ENCODE measurements around the gene MYLK.

- TF ChIP-seq EP300 (IDR thresholded peaks at IDR 0.05) (no peak), POLR2A (IDR thresholded peaks at IDR 0.05) (no peak)
- TF ChIP-seq, protein P1, sequence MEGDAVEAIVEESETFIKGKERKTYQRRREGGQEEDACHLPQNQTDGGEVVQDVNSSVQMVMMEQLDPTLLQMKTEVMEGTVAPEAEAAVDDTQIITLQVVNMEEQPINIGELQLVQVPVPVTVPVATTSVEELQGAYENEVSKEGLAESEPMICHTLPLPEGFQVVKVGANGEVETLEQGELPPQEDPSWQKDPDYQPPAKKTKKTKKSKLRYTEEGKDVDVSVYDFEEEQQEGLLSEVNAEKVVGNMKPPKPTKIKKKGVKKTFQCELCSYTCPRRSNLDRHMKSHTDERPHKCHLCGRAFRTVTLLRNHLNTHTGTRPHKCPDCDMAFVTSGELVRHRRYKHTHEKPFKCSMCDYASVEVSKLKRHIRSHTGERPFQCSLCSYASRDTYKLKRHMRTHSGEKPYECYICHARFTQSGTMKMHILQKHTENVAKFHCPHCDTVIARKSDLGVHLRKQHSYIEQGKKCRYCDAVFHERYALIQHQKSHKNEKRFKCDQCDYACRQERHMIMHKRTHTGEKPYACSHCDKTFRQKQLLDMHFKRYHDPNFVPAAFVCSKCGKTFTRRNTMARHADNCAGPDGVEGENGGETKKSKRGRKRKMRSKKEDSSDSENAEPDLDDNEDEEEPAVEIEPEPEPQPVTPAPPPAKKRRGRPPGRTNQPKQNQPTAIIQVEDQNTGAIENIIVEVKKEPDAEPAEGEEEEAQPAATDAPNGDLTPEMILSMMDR (IDR thresholded peaks at IDR 0.05), result no peak
Measured at GRCh38 chr3:123686251-123686650, 197.9 kb downstream of the MYLK start.
